Measurements from ENCODE around the gene PAFAH1B1.

Gene PAFAH1B1

GRCh38 chr17:2594722-2595599 lies 1.5 kb downstream of the PAFAH1B1 start:
- TF ChIP-seq CTCF (IDR thresholded peaks at IDR 0.05; ENCODE audit: low read depth, low read length, missing control alignments): no peak
- DNase-seq (ENCODE audit: low read depth): no peak
- peak overlapping the region; percentile 92 for H3K4me3 ChIP-seq (ENCODE audit: low read depth, low read length)

GRCh38 chr17:2595716-2596115 lies 2.3 kb downstream of the PAFAH1B1 start:
- TF ChIP-seq CTCF (IDR thresholded peaks at IDR 0.05; ENCODE audit: low read depth, low read length, missing control alignments): no peak
- DNase-seq (ENCODE audit: low read depth): no peak
- H3K4me3 ChIP-seq (ENCODE audit: low read depth, low read length): peak overlapping the region; percentile 92

GRCh38 chr17:2598166-2598565 lies 4.7 kb downstream of the PAFAH1B1 start:
- TF ChIP-seq CTCF (IDR thresholded peaks at IDR 0.05; ENCODE audit: low read depth, low read length, missing control alignments): no peak
- no peak overlapping the region for H3K4me3 ChIP-seq (ENCODE audit: low read depth, low read length)
- no peak for DNase-seq (ENCODE audit: low read depth)

- DNase-seq (ENCODE audit: low read depth): no peak
- no peak for TF ChIP-seq CTCF (IDR thresholded peaks at IDR 0.05; ENCODE audit: low read depth, low read length, missing control alignments)
Observed at GRCh38 chr17:2602597-2603017, 9.2 kb downstream of the PAFAH1B1 start.

GRCh38 chr17:2608350-2608913 lies 15.0 kb downstream of the PAFAH1B1 start:
- no peak overlapping the region for H3K4me3 ChIP-seq (ENCODE audit: low read depth, low read length)
- DNase-seq (ENCODE audit: low read depth): no peak
- no peak for TF ChIP-seq CTCF (IDR thresholded peaks at IDR 0.05; ENCODE audit: low read depth, low read length, missing control alignments)

More at GRCh38 chr17:2602597-2603017, 9.2 kb downstream of the PAFAH1B1 start:
- H3K4me3 ChIP-seq (ENCODE audit: low read depth, low read length): no peak overlapping the region

- TF ChIP-seq CTCF (IDR thresholded peaks at IDR 0.05; ENCODE audit: low read depth, low read length, missing control alignments): no peak
- DNase-seq (ENCODE audit: low read depth): no peak
- no peak overlapping the region for H3K4me3 ChIP-seq (ENCODE audit: low read depth, low read length)
Observed at GRCh38 chr17:2609091-2609490, 15.6 kb downstream of the PAFAH1B1 start.

Data from GM12864 (cell line).